DMS79 treated with DMSO at 0.1 percent for 48 hours (cell line): ENCODE data around the gene SCGB1D1.

ENCODE experiments used
- DNase-seq: peaks from one replicate; lab custom pipeline; 2025; lab: John Stamatoyannopoulos, UW

Gene SCGB1D1

GRCh38 chr11:62190011-62190410 lies at the start of gene SCGB1D1:
Gene SCGB1D1, plus strand, starts transcription at chr11:62190216. Its CDS starts 69 bp downstream, at chr11:62190285.
- no peak for DNase-seq

- no peak for DNase-seq
Observed at GRCh38 chr11:62140304-62141110, 49.5 kb upstream of the SCGB1D1 start.

- DNase-seq, result no peak
Observed at GRCh38 chr11:62141111-62142042, 48.6 kb upstream of the SCGB1D1 start.

GRCh38 chr11:62142043-62142375 lies 48.0 kb upstream of the SCGB1D1 start:
- DNase-seq, result no peak

- DNase-seq, result no peak
Observed at GRCh38 chr11:62142921-62143320, 47.1 kb upstream of the SCGB1D1 start.

- no peak for DNase-seq
Observed at GRCh38 chr11:62143727-62144126, 46.3 kb upstream of the SCGB1D1 start.

- DNase-seq, result no peak
Observed at GRCh38 chr11:62144641-62145255, 45.3 kb upstream of the SCGB1D1 start.

GRCh38 chr11:62145261-62145871 lies 44.6 kb upstream of the SCGB1D1 start:
- DNase-seq, result no peak

- DNase-seq, result no peak
Observed at GRCh38 chr11:62146476-62147200, 43.4 kb upstream of the SCGB1D1 start.

- no peak for DNase-seq
Observed at GRCh38 chr11:62147545-62147944, 42.5 kb upstream of the SCGB1D1 start.

- no peak for DNase-seq
Observed at GRCh38 chr11:62148271-62148980, 41.6 kb upstream of the SCGB1D1 start.

GRCh38 chr11:62149986-62150886 lies 39.8 kb upstream of the SCGB1D1 start:
- no peak for DNase-seq

- DNase-seq, result no peak
Observed at GRCh38 chr11:62150887-62151736, 38.9 kb upstream of the SCGB1D1 start.

GRCh38 chr11:62151737-62152102 lies 38.3 kb upstream of the SCGB1D1 start:
- DNase-seq, result no peak

- no peak for DNase-seq
Observed at GRCh38 chr11:62152245-62153086, 37.5 kb upstream of the SCGB1D1 start.

- no peak for DNase-seq
Observed at GRCh38 chr11:62153087-62153395, 37.0 kb upstream of the SCGB1D1 start.

GRCh38 chr11:62153617-62154016 lies 36.4 kb upstream of the SCGB1D1 start:
- no peak for DNase-seq

GRCh38 chr11:62157603-62158002 lies 32.4 kb upstream of the SCGB1D1 start:
- no peak for DNase-seq
